IMR-90 (cell line): ENCODE data around the gene OSTN. TPM values are rescaled to one million over a fixed set of nuclear protein-coding genes. Genes with fewer than 3 reads are reported as not detected.

ENCODE experiments used
- ATAC-seq: fragments of 200-7000 bp; cut with Tn5 transposase; 2 replicates; pipeline ENCODE4 v1.9.1; 2020; ENCODE audit warnings: low read depth, mild to moderate bottlenecking, moderate library complexity
- BruUV-seq: library from RNA; stranded (reverse); fragments of 400-500 nt; replicated peaks from 2 replicates; lab custom pipeline; 2021; lab: Mats Ljungman, UMichigan
- CTCF ChIA-PET: fragments of 300-600 bp; formaldehyde crosslinking; extraction: SDS; loops from one replicate; lab custom pipeline; 2021; ENCODE audit warnings: antibody characterized with exemption; lab: Yijun Ruan, JAX
- POLR2A ChIA-PET: fragments of 300-600 bp; sonication (Branson Sonifier 250); formaldehyde crosslinking; loops from one replicate; lab custom pipeline; 2022; ENCODE audit warnings: antibody characterized with exemption; ENCODE audit not compliant: unreplicated experiment; lab: Charles Lee
- DNase-seq: peaks from one replicate; pipeline ENCODE4 v3.0.0; 2013
- H2AFZ ChIP-seq: replicated peaks from 2 replicates; pipeline ENCODE3; 2013; ENCODE audit warnings: low read length, mild to moderate bottlenecking; ENCODE audit not compliant: poor library complexity
- H2AK5ac ChIP-seq: 2 replicates; pipeline ENCODE4 v1.6.1; 2013; ENCODE audit warnings: low read depth, low read length, inconsistent platforms
- H2AK9ac ChIP-seq: replicated peaks from 2 replicates; pipeline ENCODE3; 2013; ENCODE audit warnings: mild to moderate bottlenecking, low read depth, low read length, moderate library complexity; ENCODE audit not compliant: poor library complexity
- H2BK120ac ChIP-seq: 2 replicates; pipeline ENCODE4 v1.6.1; 2013; ENCODE audit warnings: low read depth, low read length, inconsistent platforms
- H2BK15ac ChIP-seq: 3 replicates; pipeline ENCODE4 v1.6.1; 2013; ENCODE audit warnings: low read depth, low read length, inconsistent platforms
- H2BK20ac ChIP-seq: 2 replicates; pipeline ENCODE4 v1.6.1; 2013; ENCODE audit warnings: low read depth, mild to moderate bottlenecking, inconsistent platforms, low read length, moderate library complexity
- H2BK5ac ChIP-seq: 2 replicates; pipeline ENCODE4 v1.6.1; 2013; ENCODE audit warnings: mild to moderate bottlenecking, low read depth, low read length, inconsistent platforms; ENCODE audit not compliant: poor library complexity, severe bottlenecking
- H3K14ac ChIP-seq: replicated peaks from 2 replicates; pipeline ENCODE4 v1.6.1; 2013; ENCODE audit warnings: low read depth, low read length, inconsistent platforms
- H3K18ac ChIP-seq: 2 replicates; pipeline ENCODE4 v1.6.1; 2013; ENCODE audit warnings: low read depth, low read length, control low read depth
- H3K23ac ChIP-seq: 2 replicates; pipeline ENCODE4 v1.6.1; 2013; ENCODE audit warnings: low read depth, low read length, inconsistent platforms
- H3K27ac ChIP-seq: 2 replicates; pipeline ENCODE4 v1.5.1; 2013; ENCODE audit warnings: mild to moderate bottlenecking, control low read depth, low read length; ENCODE audit not compliant: insufficient read depth
- H3K27me3 ChIP-seq: 2 replicates; pipeline ENCODE4 v1.6.1; 2013; ENCODE audit warnings: low read length; ENCODE audit not compliant: control insufficient read depth, insufficient read depth
- H3K36me3 ChIP-seq: 2 replicates; pipeline ENCODE4 v1.6.1; 2013; ENCODE audit warnings: low read length, mixed read lengths; ENCODE audit not compliant: control insufficient read depth, insufficient read depth
- H3K4ac ChIP-seq: 2 replicates; pipeline ENCODE4 v1.6.1; 2013; ENCODE audit warnings: low read depth, low read length, inconsistent platforms
- H3K4me1 ChIP-seq: 2 replicates; pipeline ENCODE4 v1.6.1; 2013; ENCODE audit warnings: low read length, mixed read lengths; ENCODE audit not compliant: control insufficient read depth, insufficient read depth
- H3K4me2 ChIP-seq: 2 replicates; pipeline ENCODE4 v1.6.1; 2013; ENCODE audit warnings: low read depth, mild to moderate bottlenecking, control low read depth, low read length, moderate library complexity
- H3K4me3 ChIP-seq: 2 replicates; pipeline ENCODE4 v1.5.1; 2013; ENCODE audit warnings: low read depth, mild to moderate bottlenecking, control low read depth, low read length, moderate library complexity; ENCODE audit not compliant: insufficient read depth
- H3K56ac ChIP-seq: 2 replicates; pipeline ENCODE4 v1.6.1; 2013; ENCODE audit warnings: low read length, inconsistent platforms; ENCODE audit not compliant: insufficient read depth; ENCODE audit errors: extremely low read depth
- H3K79me1 ChIP-seq, 2 experiments: 2 replicates each; pipeline ENCODE4 v1.6.1; 2013; ENCODE audit warnings: low read length in 2 of 2, inconsistent platforms in 1 of 2, low read depth in 1 of 2
- H3K9ac ChIP-seq: 2 replicates; pipeline ENCODE4 v1.6.1; 2013; ENCODE audit warnings: low read depth, low read length, control low read depth
- H3K9me1 ChIP-seq: 2 replicates; pipeline ENCODE4 v1.6.1; 2013; ENCODE audit warnings: low read length, inconsistent platforms; ENCODE audit not compliant: insufficient read depth
- H3K9me3 ChIP-seq: 2 replicates; pipeline ENCODE4 v1.6.1; 2013; ENCODE audit warnings: low read length; ENCODE audit not compliant: control insufficient read depth, insufficient read depth
- H4K20me1 ChIP-seq: 2 replicates; pipeline ENCODE4 v1.6.1; 2013; ENCODE audit warnings: low read length, inconsistent platforms; ENCODE audit not compliant: insufficient read depth
- H4K5ac ChIP-seq: 2 replicates; pipeline ENCODE4 v1.6.1; 2013; ENCODE audit warnings: mild to moderate bottlenecking, low read depth, low read length, control low read depth
- H4K8ac ChIP-seq, 2 experiments: 2 replicates each; pipeline ENCODE4 v1.6.1; 2013; ENCODE audit warnings: low read depth in 2 of 2, low read length in 2 of 2, control low read depth in 1 of 2, inconsistent platforms in 1 of 2
- H4K91ac ChIP-seq: 2 replicates; pipeline ENCODE4 v1.6.1; 2013; ENCODE audit warnings: low read depth, low read length, inconsistent platforms; ENCODE audit not compliant: insufficient read depth
- BHLHE40 ChIP-seq: fragments of 150-350 bp; IDR thresholded peaks from 2 replicates; pipeline ENCODE4 v1.6.1; 2016; ENCODE audit warnings: mild to moderate bottlenecking, low read depth, low read length
- CEBPB ChIP-seq: IDR thresholded peaks from 2 replicates; pipeline ENCODE4 v1.6.1; 2012; ENCODE audit warnings: low read depth, low read length, improper control_type of control experiment
- CHD1 ChIP-seq: IDR thresholded peaks from 2 replicates; pipeline ENCODE4 v1.6.1; 2012; ENCODE audit warnings: low read depth, low read length, improper control_type of control experiment
- ELK1 ChIP-seq: fragments of 150-350 bp; IDR thresholded peaks from 2 replicates; pipeline ENCODE4 v1.6.1; 2016; ENCODE audit warnings: low read depth, mild to moderate bottlenecking, low read length, moderate library complexity, borderline replicate concordance
- FOS ChIP-seq: fragments of 150-350 bp; IDR thresholded peaks from 2 replicates; pipeline ENCODE4 v1.6.1; 2016; ENCODE audit warnings: low read depth, low read length
- MAFK ChIP-seq: IDR thresholded peaks from 2 replicates; pipeline ENCODE4 v1.6.1; 2012; ENCODE audit warnings: low read depth, low read length, improper control_type of control experiment
- MAZ ChIP-seq: IDR thresholded peaks from 2 replicates; pipeline ENCODE4 v1.6.1; 2012; ENCODE audit warnings: low read depth, mild to moderate bottlenecking, low read length, improper control_type of control experiment, moderate library complexity, borderline replicate concordance
- MXI1 ChIP-seq: IDR thresholded peaks from 2 replicates; pipeline ENCODE4 v1.6.1; 2012; ENCODE audit warnings: low read depth, mild to moderate bottlenecking, low read length, moderate library complexity, borderline replicate concordance
- NFE2L2 ChIP-seq: fragments of 150-350 bp; IDR thresholded peaks from 2 replicates; pipeline ENCODE4 v1.6.1; 2016; ENCODE audit warnings: low read depth, mild to moderate bottlenecking, low read length
- POLR2A ChIP-seq: IDR thresholded peaks from 2 replicates; pipeline ENCODE4 v1.6.1; 2012; ENCODE audit warnings: mild to moderate bottlenecking, low read depth, low read length
- RAD21 ChIP-seq: IDR thresholded peaks from 2 replicates; pipeline ENCODE4 v1.6.1; 2012; ENCODE audit warnings: low read length, improper control_type of control experiment
- RCOR1 ChIP-seq: IDR thresholded peaks from 2 replicates; pipeline ENCODE4 v1.6.1; 2012; ENCODE audit warnings: mild to moderate bottlenecking, low read length, improper control_type of control experiment; ENCODE audit not compliant: insufficient replicate concordance
- RFX5 ChIP-seq: IDR thresholded peaks from 2 replicates; pipeline ENCODE4 v1.8.0; 2012; ENCODE audit warnings: low read depth, mild to moderate bottlenecking, low read length, moderate library complexity
- SMC3 ChIP-seq: fragments of 150-350 bp; IDR thresholded peaks from 2 replicates; pipeline ENCODE4 v1.6.1; 2016; ENCODE audit warnings: low read depth, mild to moderate bottlenecking, antibody characterized with exemption, low read length, moderate library complexity
- dilution Hi-C: fragments of 300-500 bp; cut with HindIII; formaldehyde crosslinking; loops from one replicate; pipeline ENCODE4 v1.14.3; 2018; ENCODE audit warnings: low sequenced_read_pairs; ENCODE audit not compliant: unreplicated experiment
- in situ Hi-C: fragments of 300-500 bp; cut with MboI; formaldehyde crosslinking; loops from 3 replicates; pipeline ENCODE4 v1.14.3; 2019; ENCODE audit warnings: low sequenced_read_pairs, inconsistent platforms, mixed read lengths
- intact Hi-C: fragments of 100-400 bp; cut with micrococcal nuclease; formaldehyde crosslinking; loops from 2 replicates; pipeline ENCODE4 v1.10.0; 2022
- polyA plus RNA-seq, 3 experiments: library from polyadenylated mRNA; depleted of rRNA; stranded (reverse); fragments of >200 nt; gene quantifications; 2 replicates each; pipeline ENCODE4 v1.2.3, GENCODE V29; 2012; ENCODE audit warnings: low replicate concordance in 1 of 3
- total RNA-seq: library from RNA; depleted of rRNA; stranded (reverse); fragments of >200 nt; gene quantifications from 2 replicates; pipeline ENCODE4 v1.2.3, GENCODE V29; 2012
- TF ChIP-seq, protein P1 (sequence below): conservative IDR thresholded peaks from 2 replicates; pipeline ENCODE4 v1.5.1; 2012; ENCODE audit warnings: mild to moderate bottlenecking, low read depth, low read length, improper control_type of control experiment
- TF ChIP-seq, protein P2 (sequence below): fragments of 150-350 bp; IDR thresholded peaks from 2 replicates; pipeline ENCODE4 v1.6.1; 2017; ENCODE audit warnings: mild to moderate bottlenecking, antibody characterized with exemption, low read length, low read depth

OSTN gene
- total and polyA plus RNA-seq, 2 of the 4 experiments (the other 2 are of a cell fraction), result not detected

- no peak overlapping the region for H2BK20ac ChIP-seq
- no peak overlapping the region for H2BK120ac ChIP-seq
- H3K9me3 ChIP-seq, result no peaks in the 10 kb centered on the region
- no peak overlapping the region for H4K91ac ChIP-seq
- H2AFZ ChIP-seq, result no peak overlapping the region
- no peak overlapping the region for H3K23ac ChIP-seq
- H3K56ac ChIP-seq, result no peak overlapping the region
- no peak overlapping the region for H3K27ac ChIP-seq
- no peak for TF ChIP-seq CHD1
- no peak for TF ChIP-seq MAFK
- TF ChIP-seq NFE2L2, result no peak
- TF ChIP-seq MXI1, result no peak
- TF ChIP-seq, protein P1, sequence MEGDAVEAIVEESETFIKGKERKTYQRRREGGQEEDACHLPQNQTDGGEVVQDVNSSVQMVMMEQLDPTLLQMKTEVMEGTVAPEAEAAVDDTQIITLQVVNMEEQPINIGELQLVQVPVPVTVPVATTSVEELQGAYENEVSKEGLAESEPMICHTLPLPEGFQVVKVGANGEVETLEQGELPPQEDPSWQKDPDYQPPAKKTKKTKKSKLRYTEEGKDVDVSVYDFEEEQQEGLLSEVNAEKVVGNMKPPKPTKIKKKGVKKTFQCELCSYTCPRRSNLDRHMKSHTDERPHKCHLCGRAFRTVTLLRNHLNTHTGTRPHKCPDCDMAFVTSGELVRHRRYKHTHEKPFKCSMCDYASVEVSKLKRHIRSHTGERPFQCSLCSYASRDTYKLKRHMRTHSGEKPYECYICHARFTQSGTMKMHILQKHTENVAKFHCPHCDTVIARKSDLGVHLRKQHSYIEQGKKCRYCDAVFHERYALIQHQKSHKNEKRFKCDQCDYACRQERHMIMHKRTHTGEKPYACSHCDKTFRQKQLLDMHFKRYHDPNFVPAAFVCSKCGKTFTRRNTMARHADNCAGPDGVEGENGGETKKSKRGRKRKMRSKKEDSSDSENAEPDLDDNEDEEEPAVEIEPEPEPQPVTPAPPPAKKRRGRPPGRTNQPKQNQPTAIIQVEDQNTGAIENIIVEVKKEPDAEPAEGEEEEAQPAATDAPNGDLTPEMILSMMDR, result no peak
- no peak for TF ChIP-seq ELK1
- no peak for TF ChIP-seq RCOR1
- TF ChIP-seq, protein P2, sequence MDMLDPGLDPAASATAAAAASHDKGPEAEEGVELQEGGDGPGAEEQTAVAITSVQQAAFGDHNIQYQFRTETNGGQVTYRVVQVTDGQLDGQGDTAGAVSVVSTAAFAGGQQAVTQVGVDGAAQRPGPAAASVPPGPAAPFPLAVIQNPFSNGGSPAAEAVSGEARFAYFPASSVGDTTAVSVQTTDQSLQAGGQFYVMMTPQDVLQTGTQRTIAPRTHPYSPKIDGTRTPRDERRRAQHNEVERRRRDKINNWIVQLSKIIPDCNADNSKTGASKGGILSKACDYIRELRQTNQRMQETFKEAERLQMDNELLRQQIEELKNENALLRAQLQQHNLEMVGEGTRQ, result no peak
- no peak for TF ChIP-seq RAD21
- TF ChIP-seq POLR2A, result no peak
- no peak for TF ChIP-seq BHLHE40
- no peak for TF ChIP-seq SMC3
- TF ChIP-seq MAZ, result no peak
- no peak for TF ChIP-seq FOS
- TF ChIP-seq RFX5, result no peak
- no peak for TF ChIP-seq CEBPB
- CTCF ChIA-PET, result no interaction called here
- H3K79me1 ChIP-seq, result no peaks in the 10 kb centered on the region
- H3K27me3 ChIP-seq, result no peaks in the 10 kb centered on the region
- no peaks in the 10 kb centered on the region for H4K20me1 ChIP-seq
- no peak overlapping the region for H2BK15ac ChIP-seq
- ATAC-seq (no peak), DNase-seq (no peak)
- in situ Hi-C loops (no loop called here), intact Hi-C loops (no loop called here), dilution Hi-C loops (no loop called here)
- no peak overlapping the region for H3K14ac ChIP-seq
- H3K4me1 ChIP-seq, result no peaks in the 10 kb centered on the region
- H3K9me1 ChIP-seq, result no peaks in the 10 kb centered on the region
- no peaks in the 10 kb centered on the region for H3K36me3 ChIP-seq
- no peak overlapping the region for H2BK5ac ChIP-seq
- no peak overlapping the region for H3K18ac ChIP-seq
- H4K5ac ChIP-seq, result no peak overlapping the region
- no TSS peak for BruUV-seq
- peak overlapping the region; percentile 37; the same call in 1 of the 2 replicates for H3K4me2 ChIP-seq
- no peak overlapping the region for H3K9ac ChIP-seq
- H4K8ac ChIP-seq, result no peak overlapping the region
- H2AK9ac ChIP-seq, result no peak overlapping the region
- H3K4ac ChIP-seq, result no peak overlapping the region
- POLR2A ChIA-PET, result no interaction called here
- no peak overlapping the region for H3K4me3 ChIP-seq
- H2AK5ac ChIP-seq, result no peak overlapping the region
Observed at GRCh38 chr3:191263365-191263764, 64.3 kb downstream of the OSTN start.
